Lower lobe of right lung (tissue), 2 donors: ENCODE data around the gene RAET1E. TPM values are rescaled to one million over a fixed set of nuclear protein-coding genes. Genes with fewer than 3 reads are reported as not detected.
"Not testable (repeated sequence)": the region's sequence is repeated elsewhere in the genome, so short reads cannot be mapped to it uniquely, and the experiment has no call there.

ENCODE experiments used
- ATAC-seq, 2 donors: fragments of 200-7000 bp; cut with Tn5 transposase; one replicate each; pipeline ENCODE4 v1.9.1; 2020 to 2022; ENCODE audit warnings: mild to moderate bottlenecking in 2 of 2, moderate library complexity in 2 of 2
- DNase-seq: peaks from one replicate; pipeline ENCODE4 v3.0.0-alpha.2; 2020
- H3K27ac ChIP-seq: fragments of 200-600 bp; one replicate; pipeline ENCODE4 v1.8.0; 2022
- H3K27me3 ChIP-seq: fragments of 200-600 bp; one replicate; pipeline ENCODE4 v1.8.0; 2022; ENCODE audit warnings: low read depth
- H3K36me3 ChIP-seq: fragments of 200-600 bp; one replicate; pipeline ENCODE4 v1.8.0; 2022; ENCODE audit warnings: mild to moderate bottlenecking
- H3K4me1 ChIP-seq: fragments of 200-600 bp; one replicate; pipeline ENCODE4 v1.8.0; 2022
- H3K4me3 ChIP-seq: fragments of 200-600 bp; one replicate; pipeline ENCODE4 v1.8.0; 2022; ENCODE audit warnings: mild to moderate bottlenecking
- H3K9me3 ChIP-seq: fragments of 200-600 bp; one replicate; pipeline ENCODE4 v1.8.0; 2022
- intact Hi-C: fragments of 100-400 bp; cut with DNase I; formaldehyde crosslinking; loops from one replicate; pipeline ENCODE4 v1.11.0; 2022
- total RNA-seq: library from RNA; stranded (reverse); fragmentation: NEBNext Ultra II Directional; extraction: Animal tissue kit (Norgen Biotek cat#: 25700); gene quantifications from one replicate; pipeline ENCODE4 v1.2.1, GENCODE V29; 2021
- TF ChIP-seq, protein P1 (sequence below): fragments of 200-600 bp; IDR thresholded peaks from one replicate; pipeline ENCODE4 v1.8.0; 2022; ENCODE audit warnings: antibody characterized with exemption, mild to moderate bottlenecking
- donor health status: DM: no; HTN: yes; CAD: no; lungs with severe emphysema.

The RAET1E gene
- total RNA-seq, 1 donor from 2014 or later = not detected

- TF ChIP-seq, protein P1, sequence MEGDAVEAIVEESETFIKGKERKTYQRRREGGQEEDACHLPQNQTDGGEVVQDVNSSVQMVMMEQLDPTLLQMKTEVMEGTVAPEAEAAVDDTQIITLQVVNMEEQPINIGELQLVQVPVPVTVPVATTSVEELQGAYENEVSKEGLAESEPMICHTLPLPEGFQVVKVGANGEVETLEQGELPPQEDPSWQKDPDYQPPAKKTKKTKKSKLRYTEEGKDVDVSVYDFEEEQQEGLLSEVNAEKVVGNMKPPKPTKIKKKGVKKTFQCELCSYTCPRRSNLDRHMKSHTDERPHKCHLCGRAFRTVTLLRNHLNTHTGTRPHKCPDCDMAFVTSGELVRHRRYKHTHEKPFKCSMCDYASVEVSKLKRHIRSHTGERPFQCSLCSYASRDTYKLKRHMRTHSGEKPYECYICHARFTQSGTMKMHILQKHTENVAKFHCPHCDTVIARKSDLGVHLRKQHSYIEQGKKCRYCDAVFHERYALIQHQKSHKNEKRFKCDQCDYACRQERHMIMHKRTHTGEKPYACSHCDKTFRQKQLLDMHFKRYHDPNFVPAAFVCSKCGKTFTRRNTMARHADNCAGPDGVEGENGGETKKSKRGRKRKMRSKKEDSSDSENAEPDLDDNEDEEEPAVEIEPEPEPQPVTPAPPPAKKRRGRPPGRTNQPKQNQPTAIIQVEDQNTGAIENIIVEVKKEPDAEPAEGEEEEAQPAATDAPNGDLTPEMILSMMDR = no peak
- intact Hi-C loops = no loop called here
- Histone ChIP-seq H3K4me3 (no peak overlapping the region), H3K27me3 (no peaks in the 10 kb centered on the region), H3K9me3 (peaks cover 7% of the 10 kb centered on the region), H3K36me3 (no peaks in the 10 kb centered on the region), H3K27ac (no peak overlapping the region), H3K4me1 (no peaks in the 10 kb centered on the region)
- DNase-seq (no peak), ATAC-seq (no peak)
Measured at GRCh38 chr6:149909701-149910470, 12.0 kb upstream of the RAET1E start.

DNA sequence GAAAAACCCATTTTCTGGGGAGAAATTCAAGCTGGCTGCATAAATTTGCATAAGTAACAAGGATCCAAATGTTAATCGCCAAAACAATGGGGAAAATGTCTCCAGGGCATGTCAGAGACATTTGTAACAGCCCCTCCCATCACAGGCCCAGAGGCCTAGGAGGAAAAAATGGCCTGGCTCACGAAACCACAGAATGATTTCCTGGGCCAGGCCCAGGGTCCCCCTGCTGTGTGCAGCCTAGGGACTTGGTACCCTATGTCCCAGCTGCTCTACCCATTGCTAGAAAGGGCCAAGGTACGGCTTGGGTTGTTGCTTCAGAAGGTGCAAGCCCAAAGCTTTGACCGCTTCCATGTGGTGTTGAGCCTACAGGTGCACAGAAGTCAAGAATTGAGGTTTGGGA is 10.6 kb upstream of the RAET1E start:
- H3K4me3 ChIP-seq, DNase-seq, H3K27me3 ChIP-seq, intact Hi-C loops, H3K27ac ChIP-seq, ATAC-seq, H3K36me3 ChIP-seq, H3K9me3 ChIP-seq, H3K4me1 ChIP-seq: not testable (repeated sequence)

- H3K27ac ChIP-seq = no peak overlapping the region
- intact Hi-C loops = no loop called here
- H3K4me3 ChIP-seq = no peak overlapping the region
- TF ChIP-seq, protein P1 = no peak
- ATAC-seq = no peak
- peaks cover 7% of the 10 kb centered on the region for H3K9me3 ChIP-seq
- H3K4me1 ChIP-seq = no peaks in the 10 kb centered on the region
- H3K36me3 ChIP-seq = no peaks in the 10 kb centered on the region
- DNase-seq = no peak
- no peaks in the 10 kb centered on the region for H3K27me3 ChIP-seq
Measured at GRCh38 chr6:149907317-149907716, 9.4 kb upstream of the RAET1E start.

- Histone ChIP-seq H3K27ac (no peak overlapping the region), H3K27me3 (no peaks in the 10 kb centered on the region), H3K36me3 (no peaks in the 10 kb centered on the region), H3K9me3 (peaks cover 7% of the 10 kb centered on the region), H3K4me3 (no peak overlapping the region), H3K4me1 (no peaks in the 10 kb centered on the region)
- TF ChIP-seq, protein P1 = no peak
- DNase-seq (no peak), ATAC-seq (no peak)
- intact Hi-C loops = no loop called here
Measured at GRCh38 chr6:149906405-149906804, 8.5 kb upstream of the RAET1E start.

- H3K27me3 ChIP-seq = no peaks in the 10 kb centered on the region
- no peak overlapping the region for H3K27ac ChIP-seq
- TF ChIP-seq, protein P1 = no peak
- intact Hi-C loops = no loop called here
- no peaks in the 10 kb centered on the region for H3K36me3 ChIP-seq
- ATAC-seq (no peak), DNase-seq (no peak)
- H3K4me3 ChIP-seq = no peak overlapping the region
- H3K9me3 ChIP-seq = peaks cover 7% of the 10 kb centered on the region
- H3K4me1 ChIP-seq = no peaks in the 10 kb centered on the region
Measured at GRCh38 chr6:149905911-149906371, 8.0 kb upstream of the RAET1E start.

- TF ChIP-seq, protein P1 = no peak
- Histone ChIP-seq H3K4me1 (no peaks in the 10 kb centered on the region), H3K36me3 (no peaks in the 10 kb centered on the region), H3K27ac (no peak overlapping the region), H3K27me3 (no peaks in the 10 kb centered on the region), H3K9me3 (peaks cover 7% of the 10 kb centered on the region), H3K4me3 (no peak overlapping the region)
- DNase-seq (no peak), ATAC-seq (peak in 1 of 2 donors; percentile 7)
- intact Hi-C loops = no loop called here
Measured at GRCh38 chr6:149905371-149905910, 7.5 kb upstream of the RAET1E start.
